K562 treated with DMSO at 1 percent for 4 hours (cell line): Measurements from ENCODE around the gene PARP16. TPM values are rescaled to one million over a fixed set of nuclear protein-coding genes. Genes with fewer than 3 reads are reported as not detected.

ENCODE experiments used
- total RNA-seq: library from RNA; unstranded; fragments of 300-600 nt; gene quantifications from 2 replicates; pipeline ENCODE4 v1.2.3, GENCODE V29; 2022; ENCODE audit not compliant: insufficient read depth

The PARP16 gene, protein sequence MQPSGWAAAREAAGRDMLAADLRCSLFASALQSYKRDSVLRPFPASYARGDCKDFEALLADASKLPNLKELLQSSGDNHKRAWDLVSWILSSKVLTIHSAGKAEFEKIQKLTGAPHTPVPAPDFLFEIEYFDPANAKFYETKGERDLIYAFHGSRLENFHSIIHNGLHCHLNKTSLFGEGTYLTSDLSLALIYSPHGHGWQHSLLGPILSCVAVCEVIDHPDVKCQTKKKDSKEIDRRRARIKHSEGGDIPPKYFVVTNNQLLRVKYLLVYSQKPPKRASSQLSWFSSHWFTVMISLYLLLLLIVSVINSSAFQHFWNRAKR
- total RNA-seq: 12.1 and 14.5 TPM in 2 replicates

DNA sequence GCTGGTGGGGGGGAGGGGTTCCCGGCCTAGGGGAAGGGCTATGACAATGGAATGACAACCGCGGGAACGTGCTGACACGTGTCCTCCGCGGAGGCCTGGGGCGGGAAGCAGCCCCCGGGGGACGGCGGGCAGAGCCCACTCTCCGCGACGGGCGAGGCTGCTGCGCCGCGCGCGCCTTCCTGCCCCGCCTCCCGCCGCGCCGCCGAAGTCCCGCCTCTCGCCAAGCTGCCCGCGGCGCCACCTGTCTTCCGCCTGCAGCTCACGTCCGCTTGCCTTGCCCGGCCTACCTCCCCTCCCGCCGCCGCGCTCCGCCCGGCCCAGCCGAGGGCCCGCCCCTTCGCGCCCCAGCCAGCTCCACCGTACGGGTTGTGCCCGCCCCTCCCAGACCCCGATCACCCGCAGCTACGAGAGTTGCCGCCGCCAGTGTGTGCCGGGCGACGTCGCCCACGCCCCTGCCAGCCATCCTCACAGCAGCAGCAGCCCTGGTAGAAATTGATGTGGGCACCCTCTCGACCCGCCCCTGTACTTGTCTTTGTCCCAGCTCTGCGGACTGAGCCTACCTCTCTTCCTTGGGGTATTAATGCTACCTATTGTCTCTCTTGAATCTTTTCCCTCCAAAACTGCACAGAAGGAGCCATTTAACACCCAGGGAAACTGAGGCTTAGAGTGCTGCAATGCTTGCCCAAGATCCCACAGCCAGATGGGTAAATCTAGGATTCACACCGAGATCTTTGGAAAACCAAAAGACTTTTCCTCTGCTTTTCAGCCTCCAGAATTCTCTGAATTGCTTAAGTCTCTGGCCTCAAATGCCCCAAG is at the start of gene PARP16:
TSS of gene PARP16 (minus strand) at position 180 of the 816 bp plus-strand sequence. CDS start 457 bp downstream, outside the sequence.

DNA sequence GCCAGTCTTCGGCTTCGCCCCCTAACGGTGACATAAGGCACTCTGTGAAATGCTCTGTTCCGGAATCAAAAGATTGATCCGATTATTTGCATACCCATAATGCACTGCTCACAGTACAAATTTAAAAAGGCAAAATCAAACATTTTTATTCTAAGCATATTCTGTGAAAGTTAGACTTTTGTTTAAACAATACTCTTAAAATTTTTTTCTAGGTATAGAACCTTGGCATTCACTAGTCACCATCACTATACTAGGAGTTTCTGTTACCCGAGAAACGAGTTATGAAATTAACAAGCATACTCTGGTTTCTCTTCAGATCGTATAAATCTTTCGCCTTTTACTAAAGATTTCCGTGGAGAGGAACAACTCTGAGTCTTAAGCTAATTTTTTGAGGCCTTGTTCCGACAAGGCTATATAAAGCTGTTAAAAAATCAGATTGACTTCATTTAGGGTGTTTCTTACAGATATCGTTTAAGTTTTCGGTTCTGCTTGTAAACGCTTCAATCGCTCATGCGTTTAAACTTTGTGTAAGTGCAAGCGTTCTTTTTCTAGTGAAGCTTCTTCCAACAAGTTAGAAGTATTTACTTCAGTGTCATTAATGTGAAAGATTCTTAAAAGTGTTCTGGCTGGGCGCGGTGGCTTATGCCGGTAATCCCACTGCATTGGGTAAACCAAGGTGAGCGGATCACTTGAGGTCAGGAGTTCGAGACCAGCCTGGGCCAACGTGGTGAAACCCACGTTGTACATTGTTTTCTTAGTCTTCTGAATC is 17.9 kb upstream of the PARP16 start, which contains the start of gene RNU5B-1:
TSS of gene RNU5B-1 (plus strand) at position 297 of the 769 bp plus-strand sequence.

DNA sequence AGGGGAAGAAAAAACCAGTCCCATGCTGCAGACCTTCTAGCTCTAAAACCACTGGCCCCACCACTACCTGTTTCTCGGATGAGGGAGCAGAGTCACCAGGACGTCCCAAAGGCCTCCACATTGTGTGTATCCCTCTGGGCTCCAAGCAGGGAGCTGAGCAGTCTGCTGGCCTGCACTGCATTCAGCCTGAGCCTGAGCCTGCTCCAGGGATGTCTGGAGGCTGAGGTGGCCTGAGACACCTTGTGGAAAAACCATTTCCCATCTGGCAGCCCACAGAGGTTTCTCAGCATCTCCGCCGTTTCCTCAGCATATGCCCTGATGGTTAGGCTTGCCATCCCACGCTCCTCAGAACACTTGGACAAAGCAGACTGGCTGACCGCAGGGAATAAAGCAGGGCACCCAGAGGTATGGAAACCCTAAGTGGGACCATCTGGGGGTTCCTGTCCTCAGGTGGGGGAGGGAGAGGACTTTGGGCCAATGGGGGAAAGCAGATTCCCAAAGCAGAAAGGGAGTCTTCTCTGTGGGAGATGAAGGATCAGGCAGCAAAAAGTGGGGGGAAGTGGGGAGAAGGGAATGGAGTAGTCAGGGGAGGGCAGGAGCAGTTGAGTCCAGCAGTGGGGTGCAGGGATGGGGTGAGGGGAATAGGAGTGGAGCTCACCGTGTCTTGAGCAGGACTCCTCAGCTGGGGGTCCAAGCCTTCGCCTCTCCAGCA is 75.8 kb downstream of the PARP16 start, which contains the start of gene CILP:
TSS of gene CILP (minus strand) at position 704 of the 712 bp plus-strand sequence. CDS start 1,718 bp downstream, outside the sequence.

Other genes starting within 250 kb of the PARP16 start
- gene SLC51B, start 241.5 kb downstream of the PARP16 start, total RNA-seq: not detected in 2 replicates
- gene RASL12, start 218.9 kb downstream of the PARP16 start, total RNA-seq: not detected in 2 replicates
- not detected in 2 replicates for gene KBTBD13, start 210.1 kb downstream of the PARP16 start, total RNA-seq
- 1.8 and 2.2 TPM in 2 replicates for gene UBAP1L, start 171.7 kb downstream of the PARP16 start, total RNA-seq
- 25.5 and 30.9 TPM in 2 replicates for gene PDCD7, start 153.1 kb downstream of the PARP16 start, total RNA-seq
- 26.2 and 32.6 TPM in 2 replicates for gene CLPX, start 101.5 kb downstream of the PARP16 start, total RNA-seq
- not detected in 2 replicates for gene CILP, start 75.4 kb downstream of the PARP16 start, total RNA-seq
- not detected in 2 replicates for gene RNU5A-1, start 9.2 kb upstream of the PARP16 start, total RNA-seq
- gene RNU5B-1, start 17.8 kb upstream of the PARP16 start, total RNA-seq: not detected in 2 replicates
- gene IGDCC3, start 91.1 kb upstream of the PARP16 start, total RNA-seq: not detected in 2 replicates
- gene IGDCC4, start 136.1 kb upstream of the PARP16 start, total RNA-seq: not detected in 2 replicates
- gene DPP8, start 230.8 kb upstream of the PARP16 start, total RNA-seq: 19.5 and 30.7 TPM in 2 replicates
- 44.4 and 47.5 TPM in 2 replicates for gene HACD3, start 243.6 kb upstream of the PARP16 start, total RNA-seq